ENCODE measurements around the gene ABCD3.
A peak's percentile ranks its signal among the peaks of the same experiment; 100 is the strongest.

ABCD3 gene

DNA sequence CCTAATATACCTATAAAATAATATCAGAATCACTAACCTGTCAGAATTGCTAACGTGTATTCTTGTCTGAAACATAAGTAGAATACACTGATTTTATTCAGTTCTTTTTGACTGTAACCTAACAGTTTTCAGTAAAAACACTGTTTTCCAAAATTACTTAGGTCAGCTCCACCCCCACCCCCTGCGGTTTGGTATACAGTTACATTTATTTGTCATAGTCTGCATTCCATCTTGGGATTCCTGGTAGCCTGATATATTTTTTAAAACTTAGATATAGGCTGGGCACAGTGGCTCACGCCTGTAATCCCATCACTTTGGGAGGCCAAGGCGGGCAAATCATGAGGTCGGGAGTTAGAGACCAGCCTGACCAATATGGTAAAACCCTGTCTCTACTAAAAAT, 19.8 kb upstream of the ABCD3 start:
- no peak overlapping the region for H3K4me3 ChIP-seq (ENCODE audit: low read depth, low read length)
- no peak for DNase-seq (ENCODE audit: low read depth)
- TF ChIP-seq, protein P1, sequence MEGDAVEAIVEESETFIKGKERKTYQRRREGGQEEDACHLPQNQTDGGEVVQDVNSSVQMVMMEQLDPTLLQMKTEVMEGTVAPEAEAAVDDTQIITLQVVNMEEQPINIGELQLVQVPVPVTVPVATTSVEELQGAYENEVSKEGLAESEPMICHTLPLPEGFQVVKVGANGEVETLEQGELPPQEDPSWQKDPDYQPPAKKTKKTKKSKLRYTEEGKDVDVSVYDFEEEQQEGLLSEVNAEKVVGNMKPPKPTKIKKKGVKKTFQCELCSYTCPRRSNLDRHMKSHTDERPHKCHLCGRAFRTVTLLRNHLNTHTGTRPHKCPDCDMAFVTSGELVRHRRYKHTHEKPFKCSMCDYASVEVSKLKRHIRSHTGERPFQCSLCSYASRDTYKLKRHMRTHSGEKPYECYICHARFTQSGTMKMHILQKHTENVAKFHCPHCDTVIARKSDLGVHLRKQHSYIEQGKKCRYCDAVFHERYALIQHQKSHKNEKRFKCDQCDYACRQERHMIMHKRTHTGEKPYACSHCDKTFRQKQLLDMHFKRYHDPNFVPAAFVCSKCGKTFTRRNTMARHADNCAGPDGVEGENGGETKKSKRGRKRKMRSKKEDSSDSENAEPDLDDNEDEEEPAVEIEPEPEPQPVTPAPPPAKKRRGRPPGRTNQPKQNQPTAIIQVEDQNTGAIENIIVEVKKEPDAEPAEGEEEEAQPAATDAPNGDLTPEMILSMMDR (IDR thresholded peaks at IDR 0.05; ENCODE audit: control insufficient read depth, extremely low read depth, insufficient read depth): no peak

- TF ChIP-seq, protein P1 (IDR thresholded peaks at IDR 0.05; ENCODE audit: control insufficient read depth, extremely low read depth, insufficient read depth): no peak
- H3K4me3 ChIP-seq (ENCODE audit: low read depth, low read length): no peak overlapping the region
- DNase-seq (ENCODE audit: low read depth): no peak
These were observed 18.7 kb upstream of the ABCD3 start for GRCh38 chr1:94399453-94399852.

GRCh38 chr1:94401206-94401605, 17.0 kb upstream of the ABCD3 start:
- no peak for DNase-seq (ENCODE audit: low read depth)
- TF ChIP-seq, protein P1 (IDR thresholded peaks at IDR 0.05; ENCODE audit: control insufficient read depth, extremely low read depth, insufficient read depth): no peak
- H3K4me3 ChIP-seq (ENCODE audit: low read depth, low read length): no peak overlapping the region

DNA sequence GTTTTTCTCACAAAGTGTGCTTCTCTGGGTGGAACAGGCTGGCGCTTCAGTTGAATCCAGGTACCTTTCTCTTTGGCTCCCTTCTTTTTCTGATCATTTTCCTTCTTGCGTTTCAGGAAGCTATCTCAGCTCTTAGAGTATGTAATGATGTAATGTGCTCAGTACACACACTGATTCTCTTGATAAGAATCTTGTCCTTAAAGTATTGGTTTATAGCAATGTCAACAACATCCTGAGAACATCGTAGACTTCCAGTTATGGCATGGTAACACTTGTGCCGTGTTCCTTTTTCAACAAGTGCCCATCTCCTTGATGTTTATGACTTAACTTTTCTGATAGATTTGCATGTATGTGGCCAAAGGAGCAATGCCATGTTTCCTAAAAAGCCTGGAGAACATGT, 11.7 kb upstream of the ABCD3 start:
- TF ChIP-seq, protein P1 (IDR thresholded peaks at IDR 0.05; ENCODE audit: control insufficient read depth, extremely low read depth, insufficient read depth): no peak
- peak; percentile 91 for DNase-seq (ENCODE audit: low read depth)

DNA sequence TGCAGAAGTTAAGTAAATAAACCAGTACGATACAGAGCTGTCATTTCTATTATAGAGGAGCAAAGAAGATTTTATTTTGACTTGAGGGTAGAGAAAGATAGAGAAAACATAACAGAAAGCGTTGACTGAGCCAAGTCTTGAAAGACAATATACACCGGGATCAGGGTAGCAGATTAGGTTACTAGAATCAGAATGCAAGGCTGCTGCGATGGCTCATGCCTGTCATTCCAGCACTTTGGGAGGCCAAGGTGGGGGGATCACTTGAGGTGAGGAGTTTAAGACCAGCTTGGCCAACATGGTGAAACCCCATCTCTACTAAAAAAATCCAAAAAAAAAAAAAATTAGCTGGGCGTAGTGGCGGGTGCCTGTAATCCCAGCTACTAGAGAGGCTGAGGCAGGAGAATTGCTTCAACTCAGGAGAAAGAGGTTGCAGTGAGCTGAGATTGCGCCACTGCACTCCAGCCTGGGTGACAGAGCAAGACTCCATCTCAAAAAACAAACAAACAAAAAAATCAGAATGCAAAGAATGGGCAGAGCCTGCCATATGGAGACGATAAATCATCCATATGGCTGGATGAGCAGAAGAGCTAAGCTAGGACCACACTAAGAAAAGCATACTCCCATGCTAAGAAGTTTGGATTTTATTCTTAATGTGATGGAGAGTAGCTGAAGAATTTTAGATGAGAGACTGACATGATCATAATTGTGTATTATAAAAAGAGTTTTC, 9.9 kb upstream of the ABCD3 start:
- H3K4me3 ChIP-seq (ENCODE audit: low read depth, low read length): no peak overlapping the region
- DNase-seq (ENCODE audit: low read depth): no peak
- TF ChIP-seq, protein P1 (IDR thresholded peaks at IDR 0.05; ENCODE audit: control insufficient read depth, extremely low read depth, insufficient read depth): no peak

More for the DNA sequence above, 11.7 kb upstream of the ABCD3 start:
- peak overlapping the region; percentile 19 for H3K4me3 ChIP-seq (ENCODE audit: low read depth, low read length)

DNA sequence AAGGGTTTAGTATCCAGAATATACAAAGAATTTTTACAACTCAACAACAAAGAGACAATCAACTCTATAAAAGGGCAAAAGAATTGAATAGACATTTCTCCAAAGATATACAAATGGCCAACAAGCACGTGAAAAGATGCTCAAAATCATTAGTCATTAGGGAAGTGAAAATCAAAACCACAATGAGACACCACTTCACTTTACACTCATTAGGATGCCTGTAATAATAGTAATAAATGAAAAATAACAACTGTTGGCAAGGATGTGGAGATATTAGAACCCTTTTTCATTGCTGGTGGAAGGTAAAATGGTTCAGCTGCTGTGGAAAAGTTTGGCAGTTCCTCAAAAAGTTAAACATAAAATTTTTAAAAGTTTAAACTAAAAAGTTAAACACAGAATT, 7.0 kb upstream of the ABCD3 start:
- H3K4me3 ChIP-seq (ENCODE audit: low read depth, low read length): no peak overlapping the region
- TF ChIP-seq, protein P1 (IDR thresholded peaks at IDR 0.05; ENCODE audit: control insufficient read depth, extremely low read depth, insufficient read depth): no peak
- no peak for DNase-seq (ENCODE audit: low read depth)

GRCh38 chr1:94413311-94413710, 4.9 kb upstream of the ABCD3 start:
- TF ChIP-seq, protein P1 (IDR thresholded peaks at IDR 0.05; ENCODE audit: control insufficient read depth, extremely low read depth, insufficient read depth): no peak
- DNase-seq (ENCODE audit: low read depth): no peak
- H3K4me3 ChIP-seq (ENCODE audit: low read depth, low read length): no peak overlapping the region

All from LNCaP clone FGC (cell line).